Liver (tissue), 9 donors: Measurements from ENCODE around the gene S100A16. TPM values are rescaled to one million over a fixed set of nuclear protein-coding genes. Genes with fewer than 3 reads are reported as not detected.

Source experiments
- DNase-seq: peaks from one replicate; pipeline ENCODE4 v3.0.0-alpha.2; 2017; ENCODE audit warnings: low spot score
- H3K27ac ChIP-seq, 2 donors: one replicate each; pipeline ENCODE4 v1.7.0; 2013; ENCODE audit warnings: inconsistent platforms in 2 of 2, low read length in 2 of 2, control low read depth in 1 of 2, low read depth in 1 of 2, mild to moderate bottlenecking in 1 of 2
- H3K27me3 ChIP-seq, 4 donors: one replicate each; pipeline versions ENCODE4 v1.6.1 to v1.7.0; 2013; ENCODE audit warnings: low read length in 3 of 4, inconsistent platforms in 1 of 4, mild to moderate bottlenecking in 1 of 4, moderate library complexity in 1 of 4; ENCODE audit not compliant: control insufficient read depth in 4 of 4, insufficient read depth in 4 of 4
- H3K36me3 ChIP-seq, 4 donors: one replicate each; pipeline versions ENCODE4 v1.6.1 to v1.7.0; 2013; ENCODE audit warnings: low read length in 3 of 4, mild to moderate bottlenecking in 3 of 4, low read depth in 1 of 4, moderate library complexity in 1 of 4; ENCODE audit not compliant: control insufficient read depth in 4 of 4, insufficient read depth in 3 of 4
- H3K4me1 ChIP-seq, 4 donors: one replicate each; pipeline versions ENCODE4 v1.6.1 to v1.7.0; 2013; ENCODE audit warnings: low read length in 3 of 4, mild to moderate bottlenecking in 3 of 4, moderate library complexity in 1 of 4; ENCODE audit not compliant: control insufficient read depth in 4 of 4, insufficient read depth in 4 of 4
- H3K4me3 ChIP-seq, 3 donors: one replicate each; pipeline versions ENCODE4 v1.6.1 to v1.7.0; 2013; ENCODE audit warnings: low read length in 3 of 3, control low read depth in 1 of 3, low read depth in 1 of 3, mild to moderate bottlenecking in 1 of 3
- H3K9ac ChIP-seq, 2 donors: one replicate each; pipeline ENCODE4 v1.7.0; 2013; ENCODE audit warnings: low read length in 2 of 2, mild to moderate bottlenecking in 2 of 2, moderate library complexity in 2 of 2, control low read depth in 1 of 2, low read depth in 1 of 2
- H3K9me3 ChIP-seq, 4 donors: one replicate each; pipeline versions ENCODE4 v1.6.1 to v1.7.0; 2013; ENCODE audit warnings: low read length in 3 of 4; ENCODE audit not compliant: control insufficient read depth in 4 of 4
- CTCF ChIP-seq: fragments of 150-350 bp; IDR thresholded peaks from 2 replicates; pipeline ENCODE4 v1.5.1; 2017; ENCODE audit warnings: improper control_type of control experiment, low read depth, low read length; ENCODE audit not compliant: missing input control
- EGR1 ChIP-seq, 2 donors: IDR thresholded peaks; 2 replicates each; pipeline ENCODE4 v1.6.1; 2016 to 2018; ENCODE audit warnings: antibody characterized with exemption in 2 of 2, low read depth in 2 of 2
- FOXA1 ChIP-seq: IDR thresholded peaks from 2 replicates; pipeline ENCODE4 v1.6.1; 2016; ENCODE audit warnings: antibody characterized with exemption
- FOXA2 ChIP-seq: IDR thresholded peaks from 2 replicates; pipeline ENCODE4 v1.6.1; 2016; ENCODE audit warnings: antibody characterized with exemption
- GABPA ChIP-seq, 2 donors: IDR thresholded peaks in 1 of 2; conservative IDR thresholded peaks in 1 of 2; 2 replicates each; pipeline ENCODE4 v1.6.1; 2016; ENCODE audit warnings: antibody characterized with exemption in 2 of 2, mild to moderate bottlenecking in 1 of 2, moderate library complexity in 1 of 2
- HNF4A ChIP-seq, 2 donors: conservative IDR thresholded peaks; 2 replicates each; pipeline ENCODE4 v1.6.1; 2016; ENCODE audit warnings: antibody characterized with exemption in 2 of 2, mild to moderate bottlenecking in 2 of 2
- HNF4G ChIP-seq: IDR thresholded peaks from 2 replicates; pipeline ENCODE4 v1.6.1; 2016; ENCODE audit warnings: antibody characterized with exemption
- JUND ChIP-seq, 2 donors: IDR thresholded peaks; 2 replicates each; pipeline ENCODE4 v1.6.1; 2016; ENCODE audit warnings: antibody characterized with exemption in 2 of 2
- NR2F2 ChIP-seq: IDR thresholded peaks from 2 replicates; pipeline ENCODE4 v1.6.1; 2016; ENCODE audit warnings: antibody characterized with exemption
- RAD21 ChIP-seq, 2 donors: IDR thresholded peaks; 2 replicates each; pipeline ENCODE4 v1.6.1; 2016; ENCODE audit warnings: antibody characterized with exemption in 2 of 2, mild to moderate bottlenecking in 2 of 2
- RXRA ChIP-seq, 2 donors: IDR thresholded peaks; 2 replicates each; pipeline ENCODE4 v1.6.1; 2017 to 2018; ENCODE audit warnings: antibody characterized with exemption in 2 of 2, mild to moderate bottlenecking in 1 of 2
- SP1 ChIP-seq: IDR thresholded peaks from 2 replicates; pipeline ENCODE4 v1.6.1; 2018; ENCODE audit warnings: antibody characterized with exemption, mild to moderate bottlenecking
- TAF1 ChIP-seq: conservative IDR thresholded peaks from 2 replicates; pipeline ENCODE4 v1.6.1; 2016; ENCODE audit warnings: antibody characterized with exemption, mild to moderate bottlenecking
- YY1 ChIP-seq: IDR thresholded peaks from 2 replicates; pipeline ENCODE4 v1.6.1; 2016; ENCODE audit warnings: antibody characterized with exemption, mild to moderate bottlenecking
- WGBS: extraction: QIAGEN DNeasy Blood & Tissue Kit; methylation state at CpG from one replicate; pipeline ENCODE4 v1.1.7; 2013; 5-methylcytosine and 5-hydroxymethylcytosine counted together
- polyA plus RNA-seq, 2 donors: library from polyadenylated mRNA; stranded (reverse) in 1 of 2; unstranded in 1 of 2; fragments of 200-250 nt in 1 of 2; fragments of >200 nt in 1 of 2; fragmentation: Nextera tagmentation in 1 of 2; extraction: Ambion mirVana in 1 of 2; gene quantifications; one replicate each; pipeline versions ENCODE4 v1.2.1 to v1.2.3, GENCODE V29; 2013 to 2015
- total RNA-seq, 2 donors: library from RNA; depleted of rRNA; stranded (reverse); fragments of >200 nt; gene quantifications; one replicate each; pipeline ENCODE4 v1.2.3, GENCODE V29; 2014
- TF ChIP-seq, protein P1 (sequence below): IDR thresholded peaks from 2 replicates; pipeline ENCODE4 v1.6.1; 2016; ENCODE audit warnings: antibody characterized with exemption, mild to moderate bottlenecking
- TF ChIP-seq, protein P2 (sequence below): IDR thresholded peaks from 2 replicates; pipeline ENCODE4 v1.6.1; 2016; ENCODE audit warnings: antibody characterized with exemption
- TF ChIP-seq, protein P3 (sequence below): IDR thresholded peaks from 2 replicates; pipeline ENCODE4 v1.6.1; 2016; ENCODE audit warnings: antibody characterized with exemption
- TF ChIP-seq, protein P4 (sequence below): IDR thresholded peaks from 2 replicates; pipeline ENCODE4 v1.6.1; 2016; ENCODE audit warnings: antibody characterized with exemption
- donor health status: healthy.
- donor health status: healthy.
- donor health status: healthy.
- donor health status: healthy.
- donor health status: healthy.

Gene S100A16
- total and polyA plus RNA-seq, 4 donors, result 27.3 to 142 (median 81.8) TPM

DNA sequence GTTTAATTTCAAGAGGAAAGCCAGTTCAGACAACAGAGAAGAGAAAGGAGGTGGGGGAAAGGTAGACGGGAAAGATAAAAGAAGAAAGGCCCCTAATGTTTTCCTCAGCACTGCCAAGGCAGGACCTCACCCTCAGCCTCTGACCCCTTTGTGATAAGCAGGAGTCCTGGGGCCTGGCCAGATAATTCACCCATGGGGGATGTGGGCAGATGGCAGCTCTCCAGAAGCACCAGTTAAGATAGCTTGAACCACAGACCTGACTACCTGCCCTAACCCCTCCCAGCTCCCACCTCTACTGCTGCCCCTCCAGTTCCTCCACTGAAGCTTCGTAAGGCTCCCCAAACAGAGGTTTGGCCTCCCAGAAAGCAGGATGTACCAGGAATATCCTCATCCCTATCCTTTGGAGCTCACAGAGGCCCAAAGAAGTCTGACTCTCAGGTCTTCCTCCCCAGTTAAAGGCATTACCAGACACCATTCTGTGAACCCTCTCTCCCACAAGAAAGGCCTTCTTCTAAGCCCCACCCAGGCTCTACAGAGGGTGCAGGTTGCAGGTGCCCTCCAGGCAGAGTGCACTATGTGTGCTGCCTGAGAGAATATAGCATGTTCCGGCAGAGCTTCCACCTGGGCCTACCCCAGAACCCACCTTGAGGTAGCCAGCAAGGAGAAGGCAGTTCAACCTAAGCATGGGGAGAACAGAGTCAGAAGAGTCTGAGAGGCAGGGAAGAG lies 36.4 kb upstream of the S100A16 start:
- no peaks in the 10 kb centered on the region for H3K27me3 ChIP-seq
- H3K27ac ChIP-seq, result no peak overlapping the region
- peaks cover 8 to 16% (median 15%) of the 10 kb centered on the region in 4 donors for H3K36me3 ChIP-seq
- WGBS, result 63% methylated on average over 3 of the region's 3 CpGs
- H3K9me3 ChIP-seq, result no peaks in the 10 kb centered on the region
- no peak overlapping the region for H3K4me3 ChIP-seq
- peaks cover 0 to 22% (median 11%) of the 10 kb centered on the region in 4 donors for H3K4me1 ChIP-seq
- no peak overlapping the region for H3K9ac ChIP-seq
- peak; percentile 60 for DNase-seq
- no peak for TF ChIP-seq RXRA (IDR thresholded peaks at IDR 0.05)
- no peak for TF ChIP-seq YY1
- TF ChIP-seq GABPA (IDR thresholded peaks at IDR 0.05 in 1 of 2, conservative IDR thresholded peaks at IDR 0.05 in 1 of 2), result no peak
- no peak for TF ChIP-seq HNF4A (conservative IDR thresholded peaks at IDR 0.05)
- TF ChIP-seq, protein P1, sequence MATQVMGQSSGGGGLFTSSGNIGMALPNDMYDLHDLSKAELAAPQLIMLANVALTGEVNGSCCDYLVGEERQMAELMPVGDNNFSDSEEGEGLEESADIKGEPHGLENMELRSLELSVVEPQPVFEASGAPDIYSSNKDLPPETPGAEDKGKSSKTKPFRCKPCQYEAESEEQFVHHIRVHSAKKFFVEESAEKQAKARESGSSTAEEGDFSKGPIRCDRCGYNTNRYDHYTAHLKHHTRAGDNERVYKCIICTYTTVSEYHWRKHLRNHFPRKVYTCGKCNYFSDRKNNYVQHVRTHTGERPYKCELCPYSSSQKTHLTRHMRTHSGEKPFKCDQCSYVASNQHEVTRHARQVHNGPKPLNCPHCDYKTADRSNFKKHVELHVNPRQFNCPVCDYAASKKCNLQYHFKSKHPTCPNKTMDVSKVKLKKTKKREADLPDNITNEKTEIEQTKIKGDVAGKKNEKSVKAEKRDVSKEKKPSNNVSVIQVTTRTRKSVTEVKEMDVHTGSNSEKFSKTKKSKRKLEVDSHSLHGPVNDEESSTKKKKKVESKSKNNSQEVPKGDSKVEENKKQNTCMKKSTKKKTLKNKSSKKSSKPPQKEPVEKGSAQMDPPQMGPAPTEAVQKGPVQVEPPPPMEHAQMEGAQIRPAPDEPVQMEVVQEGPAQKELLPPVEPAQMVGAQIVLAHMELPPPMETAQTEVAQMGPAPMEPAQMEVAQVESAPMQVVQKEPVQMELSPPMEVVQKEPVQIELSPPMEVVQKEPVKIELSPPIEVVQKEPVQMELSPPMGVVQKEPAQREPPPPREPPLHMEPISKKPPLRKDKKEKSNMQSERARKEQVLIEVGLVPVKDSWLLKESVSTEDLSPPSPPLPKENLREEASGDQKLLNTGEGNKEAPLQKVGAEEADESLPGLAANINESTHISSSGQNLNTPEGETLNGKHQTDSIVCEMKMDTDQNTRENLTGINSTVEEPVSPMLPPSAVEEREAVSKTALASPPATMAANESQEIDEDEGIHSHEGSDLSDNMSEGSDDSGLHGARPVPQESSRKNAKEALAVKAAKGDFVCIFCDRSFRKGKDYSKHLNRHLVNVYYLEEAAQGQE, result no peak
- TF ChIP-seq, protein P2, sequence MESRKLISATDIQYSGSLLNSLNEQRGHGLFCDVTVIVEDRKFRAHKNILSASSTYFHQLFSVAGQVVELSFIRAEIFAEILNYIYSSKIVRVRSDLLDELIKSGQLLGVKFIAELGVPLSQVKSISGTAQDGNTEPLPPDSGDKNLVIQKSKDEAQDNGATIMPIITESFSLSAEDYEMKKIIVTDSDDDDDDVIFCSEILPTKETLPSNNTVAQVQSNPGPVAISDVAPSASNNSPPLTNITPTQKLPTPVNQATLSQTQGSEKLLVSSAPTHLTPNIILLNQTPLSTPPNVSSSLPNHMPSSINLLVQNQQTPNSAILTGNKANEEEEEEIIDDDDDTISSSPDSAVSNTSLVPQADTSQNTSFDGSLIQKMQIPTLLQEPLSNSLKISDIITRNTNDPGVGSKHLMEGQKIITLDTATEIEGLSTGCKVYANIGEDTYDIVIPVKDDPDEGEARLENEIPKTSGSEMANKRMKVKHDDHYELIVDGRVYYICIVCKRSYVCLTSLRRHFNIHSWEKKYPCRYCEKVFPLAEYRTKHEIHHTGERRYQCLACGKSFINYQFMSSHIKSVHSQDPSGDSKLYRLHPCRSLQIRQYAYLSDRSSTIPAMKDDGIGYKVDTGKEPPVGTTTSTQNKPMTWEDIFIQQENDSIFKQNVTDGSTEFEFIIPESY, result no peak
- TF ChIP-seq, protein P3, sequence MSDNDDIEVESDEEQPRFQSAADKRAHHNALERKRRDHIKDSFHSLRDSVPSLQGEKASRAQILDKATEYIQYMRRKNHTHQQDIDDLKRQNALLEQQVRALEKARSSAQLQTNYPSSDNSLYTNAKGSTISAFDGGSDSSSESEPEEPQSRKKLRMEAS, result no peak
- no peak for TF ChIP-seq TAF1
- no peak for TF ChIP-seq JUND (IDR thresholded peaks at IDR 0.05)
- TF ChIP-seq RAD21 (IDR thresholded peaks at IDR 0.05), result no peak
- no peak for TF ChIP-seq CTCF
- no peak for TF ChIP-seq HNF4G
- no peak for TF ChIP-seq NR2F2
- TF ChIP-seq EGR1 (IDR thresholded peaks at IDR 0.05; ENCODE audit: low read depth in 2 of 2), result no peak
- no peak for TF ChIP-seq SP1
- no peak for TF ChIP-seq FOXA2
- TF ChIP-seq, protein P4, sequence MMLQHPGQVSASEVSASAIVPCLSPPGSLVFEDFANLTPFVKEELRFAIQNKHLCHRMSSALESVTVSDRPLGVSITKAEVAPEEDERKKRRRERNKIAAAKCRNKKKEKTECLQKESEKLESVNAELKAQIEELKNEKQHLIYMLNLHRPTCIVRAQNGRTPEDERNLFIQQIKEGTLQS, result no peak
- TF ChIP-seq FOXA1, result no peak
